ENCODE data around the gene SETBP1.
A peak's percentile ranks its signal among the peaks of the same experiment; 100 is the strongest.

The SETBP1 gene

GRCh38 chr18:44876024-44876423 is 195.3 kb downstream of the SETBP1 start:
- DNase-seq (ENCODE audit: low read depth) = no peak

GRCh38 chr18:44876755-44877154 is 196.1 kb downstream of the SETBP1 start:
- no peak for DNase-seq (ENCODE audit: low read depth)

GRCh38 chr18:44878335-44878734 is 197.6 kb downstream of the SETBP1 start:
- DNase-seq (ENCODE audit: low read depth) = no peak

- DNase-seq (ENCODE audit: low read depth) = no peak
Observed at GRCh38 chr18:44880170-44880569, 199.5 kb downstream of the SETBP1 start.

- DNase-seq (ENCODE audit: low read depth) = no peak
Observed at GRCh38 chr18:44881461-44882162, 200.9 kb downstream of the SETBP1 start.

GRCh38 chr18:44882163-44882868 is 201.6 kb downstream of the SETBP1 start:
- no peak for DNase-seq (ENCODE audit: low read depth)

- DNase-seq (ENCODE audit: low read depth) = no peak
Observed at GRCh38 chr18:44883671-44884070, 203.0 kb downstream of the SETBP1 start.

GRCh38 chr18:44884431-44884830 is 203.7 kb downstream of the SETBP1 start:
- DNase-seq (ENCODE audit: low read depth) = no peak

- DNase-seq (ENCODE audit: low read depth) = no peak
Observed at GRCh38 chr18:44885507-44885906, 204.8 kb downstream of the SETBP1 start.

GRCh38 chr18:44887227-44887631 is 206.5 kb downstream of the SETBP1 start:
- DNase-seq (ENCODE audit: low read depth) = peak; percentile 13

- no peak for DNase-seq (ENCODE audit: low read depth)
Observed at GRCh38 chr18:44889111-44889510, 208.4 kb downstream of the SETBP1 start.

GRCh38 chr18:44893045-44893706 is 212.5 kb downstream of the SETBP1 start:
- no peak for DNase-seq (ENCODE audit: low read depth)

GRCh38 chr18:44893966-44894365 is 213.3 kb downstream of the SETBP1 start:
- no peak for DNase-seq (ENCODE audit: low read depth)

- DNase-seq (ENCODE audit: low read depth) = no peak
Observed at GRCh38 chr18:44895176-44895798, 214.6 kb downstream of the SETBP1 start.

GRCh38 chr18:44896846-44897245 is 216.2 kb downstream of the SETBP1 start:
- DNase-seq (ENCODE audit: low read depth) = no peak

- DNase-seq (ENCODE audit: low read depth) = no peak
Observed at GRCh38 chr18:44897411-44897810, 216.7 kb downstream of the SETBP1 start.

GRCh38 chr18:44897816-44898215 is 217.1 kb downstream of the SETBP1 start:
- DNase-seq (ENCODE audit: low read depth) = no peak

GRCh38 chr18:44898498-44898897 is 217.8 kb downstream of the SETBP1 start:
- no peak for DNase-seq (ENCODE audit: low read depth)

GRCh38 chr18:44899832-44900231 is 219.1 kb downstream of the SETBP1 start:
- no peak for DNase-seq (ENCODE audit: low read depth)

GRCh38 chr18:44900627-44901026 is 219.9 kb downstream of the SETBP1 start:
- DNase-seq (ENCODE audit: low read depth) = no peak

GRCh38 chr18:44901283-44901682 is 220.6 kb downstream of the SETBP1 start:
- no peak for DNase-seq (ENCODE audit: low read depth)

GRCh38 chr18:44903327-44903726 is 222.6 kb downstream of the SETBP1 start:
- DNase-seq (ENCODE audit: low read depth) = no peak

- no peak for DNase-seq (ENCODE audit: low read depth)
Observed at GRCh38 chr18:44904768-44905167, 224.1 kb downstream of the SETBP1 start.

All from activated gamma-delta T cell treated with anti-CD3 and anti-CD28 coated beads, Interleukin-2, amount 50 U/mL, for 16 hours (primary cell).